H9 (cell line): ENCODE measurements around the gene NUP160. TPM values are rescaled to one million over a fixed set of nuclear protein-coding genes. Genes with fewer than 3 reads are reported as not detected.

Experiments used
- DNase-seq: peaks from one replicate; pipeline ENCODE4 v3.0.0-alpha.2; 2017
- H2AFZ ChIP-seq: one replicate; pipeline ENCODE4 v1.6.1; 2013; ENCODE audit warnings: mild to moderate bottlenecking, low read length, control low read depth, moderate library complexity
- H2AK5ac ChIP-seq: 2 replicates; pipeline ENCODE4 v1.6.1; 2013; ENCODE audit warnings: low read length, control low read depth, mixed read lengths; ENCODE audit not compliant: insufficient read length
- H2BK120ac ChIP-seq: one replicate; pipeline ENCODE4 v1.6.1; 2013; ENCODE audit warnings: low read depth, mild to moderate bottlenecking, low read length, control low read depth, inconsistent platforms; ENCODE audit not compliant: poor library complexity, severe bottlenecking
- H2BK12ac ChIP-seq: 2 replicates; pipeline ENCODE4 v1.6.1; 2013; ENCODE audit warnings: low read length, control low read depth, mixed read lengths, low read depth; ENCODE audit not compliant: insufficient read length
- H2BK15ac ChIP-seq: 2 replicates; pipeline ENCODE4 v1.6.1; 2013; ENCODE audit warnings: low read depth, low read length, control low read depth
- H2BK20ac ChIP-seq: one replicate; pipeline ENCODE4 v1.6.1; 2013; ENCODE audit warnings: low read depth, mild to moderate bottlenecking, low read length, control low read depth, inconsistent platforms; ENCODE audit not compliant: poor library complexity, severe bottlenecking
- H2BK5ac ChIP-seq: 2 replicates; pipeline ENCODE4 v1.6.1; 2013; ENCODE audit warnings: low read length, control low read depth, mixed read lengths; ENCODE audit not compliant: insufficient read length
- H3K14ac ChIP-seq: 2 replicates; pipeline ENCODE4 v1.6.1; 2013; ENCODE audit warnings: low read length, control low read depth; ENCODE audit not compliant: insufficient read depth
- H3K18ac ChIP-seq: 2 replicates; pipeline ENCODE4 v1.6.1; 2013; ENCODE audit warnings: low read depth, mild to moderate bottlenecking, mixed read lengths, low read length, control low read depth; ENCODE audit not compliant: insufficient read length
- H3K23ac ChIP-seq: 2 replicates; pipeline ENCODE4 v1.6.1; 2013; ENCODE audit warnings: low read length, control low read depth, mixed read lengths, low read depth; ENCODE audit not compliant: insufficient read length
- H3K23me2 ChIP-seq: 2 replicates; pipeline ENCODE4 v1.6.1; 2013; ENCODE audit warnings: low read depth, mild to moderate bottlenecking, mixed read lengths, low read length, control low read depth; ENCODE audit not compliant: insufficient read length, poor library complexity, severe bottlenecking
- H3K27ac ChIP-seq: 2 replicates; pipeline ENCODE4 v1.5.1; 2013; ENCODE audit warnings: low read length, control low read depth, mixed read lengths, low read depth; ENCODE audit not compliant: insufficient read length
- H3K27me3 ChIP-seq: 2 replicates; pipeline ENCODE4 v1.6.1; 2013; ENCODE audit warnings: low read length, control low read depth, inconsistent platforms; ENCODE audit not compliant: insufficient read depth
- H3K4ac ChIP-seq: 2 replicates; pipeline ENCODE4 v1.6.1; 2013; ENCODE audit warnings: low read depth, mild to moderate bottlenecking, control low read depth, inconsistent platforms, low read length, moderate library complexity
- H3K4me1 ChIP-seq: 2 replicates; pipeline ENCODE4 v1.6.1; 2013; ENCODE audit warnings: low read length, control low read depth, inconsistent platforms; ENCODE audit not compliant: insufficient read depth
- H3K4me2 ChIP-seq: 2 replicates; pipeline ENCODE4 v1.6.1; 2013; ENCODE audit warnings: low read length, control low read depth, mixed read lengths; ENCODE audit not compliant: insufficient read length, insufficient read depth
- H3K56ac ChIP-seq: 2 replicates; pipeline ENCODE4 v1.6.1; 2013; ENCODE audit warnings: low read depth, mild to moderate bottlenecking, mixed read lengths, low read length, control low read depth; ENCODE audit not compliant: insufficient read length
- H3K79me1 ChIP-seq: 2 replicates; pipeline ENCODE4 v1.6.1; 2013; ENCODE audit warnings: low read depth, mild to moderate bottlenecking, moderate library complexity, low read length, control low read depth, inconsistent platforms; ENCODE audit not compliant: insufficient read depth, poor library complexity, severe bottlenecking
- H3K79me2 ChIP-seq: 2 replicates; pipeline ENCODE4 v1.6.1; 2013; ENCODE audit warnings: low read length, control low read depth, inconsistent platforms; ENCODE audit not compliant: insufficient read depth
- H3K9ac ChIP-seq: 2 replicates; pipeline ENCODE4 v1.6.1; 2013; ENCODE audit warnings: low read length, control low read depth, mixed read lengths; ENCODE audit not compliant: insufficient read length; ENCODE audit errors: extremely low read depth
- H3K9me3 ChIP-seq: one replicate; pipeline ENCODE4 v1.6.1; 2013; ENCODE audit warnings: low read depth, low read length, inconsistent platforms; ENCODE audit not compliant: control insufficient read depth
- H3T11ph ChIP-seq: one replicate; pipeline ENCODE4 v1.6.1; 2013; ENCODE audit warnings: mild to moderate bottlenecking, low read length, control low read depth, inconsistent platforms
- H4K20me1 ChIP-seq: one replicate; pipeline ENCODE4 v1.6.1; 2013; ENCODE audit not compliant: control insufficient read depth, insufficient read length, insufficient read depth
- H4K5ac ChIP-seq: 2 replicates; pipeline ENCODE4 v1.6.1; 2013; ENCODE audit warnings: low read depth, mild to moderate bottlenecking, mixed read lengths, low read length, control low read depth; ENCODE audit not compliant: insufficient read length
- H4K8ac ChIP-seq: replicated peaks from 2 replicates; pipeline ENCODE4 v1.6.1; 2013; ENCODE audit warnings: low read length, control low read depth, mixed read lengths, low read depth; ENCODE audit not compliant: insufficient read length
- H4K91ac ChIP-seq: 2 replicates; pipeline ENCODE4 v1.6.1; 2013; ENCODE audit warnings: low read depth, mild to moderate bottlenecking, moderate library complexity, mixed read lengths, low read length, control low read depth; ENCODE audit not compliant: insufficient read length
- H3K27ac Mint-ChIP-seq, 3 experiments: 2 replicates in 2 of 3; 3 replicates in 1 of 3; pipeline ENCODE4 v1.8.0; 2020 to 2021; ENCODE audit warnings: mixed read lengths in 3 of 3, mild to moderate bottlenecking in 1 of 3, moderate library complexity in 1 of 3
- H3K27me3 Mint-ChIP-seq: 2 replicates; pipeline ENCODE4 v1.8.0; 2021; ENCODE audit warnings: low read depth, mild to moderate bottlenecking, moderate library complexity, mixed read lengths
- H3K36me3 Mint-ChIP-seq, 3 experiments: 2 replicates in 2 of 3; 3 replicates in 1 of 3; pipeline ENCODE4 v1.8.0; 2020 to 2021; ENCODE audit warnings: low read depth in 3 of 3, mixed read lengths in 3 of 3; ENCODE audit not compliant: insufficient read depth in 1 of 3
- H3K4me1 Mint-ChIP-seq, 2 experiments: 2 replicates each; pipeline ENCODE4 v1.8.0; 2020; ENCODE audit warnings: mixed read lengths in 2 of 2
- H3K4me3 Mint-ChIP-seq, 2 experiments: 2 replicates in 1 of 2; 3 replicates in 1 of 2; pipeline ENCODE4 v1.8.0; 2020 to 2021; ENCODE audit warnings: mild to moderate bottlenecking in 2 of 2, mixed read lengths in 2 of 2, moderate library complexity in 1 of 2
- H3K9me3 Mint-ChIP-seq, 2 experiments: 2 replicates in 1 of 2; 3 replicates in 1 of 2; pipeline ENCODE4 v1.8.0; 2020; ENCODE audit warnings: mild to moderate bottlenecking in 2 of 2, mixed read lengths in 2 of 2, moderate library complexity in 1 of 2
- WGBS: extraction: QIAGEN DNeasy Blood & Tissue Kit; methylation state at CpG from one replicate; pipeline ENCODE4 v1.1.7; 2013; ENCODE audit warnings: missing lambda C conversion rate, low lambda C conversion rate, mixed read lengths; ENCODE audit not compliant: insufficient read length; ENCODE audit errors: extremely low coverage; 5-methylcytosine and 5-hydroxymethylcytosine counted together
- total RNA-seq: library from RNA; stranded (reverse); gene quantifications from 2 replicates; pipeline ENCODE4 v1.2.1, GENCODE V29; 2021
- TF ChIP-seq, protein P1 (sequence below): fragments of 200-600 bp; sonication (generic); conservative IDR thresholded peaks from 3 replicates; pipeline ENCODE4 v1.8.0; 2021; ENCODE audit warnings: antibody characterized with exemption, mild to moderate bottlenecking

The NUP160 gene
- total RNA-seq, 1 experiment from 2014 or later, result 86.1 TPM

DNA sequence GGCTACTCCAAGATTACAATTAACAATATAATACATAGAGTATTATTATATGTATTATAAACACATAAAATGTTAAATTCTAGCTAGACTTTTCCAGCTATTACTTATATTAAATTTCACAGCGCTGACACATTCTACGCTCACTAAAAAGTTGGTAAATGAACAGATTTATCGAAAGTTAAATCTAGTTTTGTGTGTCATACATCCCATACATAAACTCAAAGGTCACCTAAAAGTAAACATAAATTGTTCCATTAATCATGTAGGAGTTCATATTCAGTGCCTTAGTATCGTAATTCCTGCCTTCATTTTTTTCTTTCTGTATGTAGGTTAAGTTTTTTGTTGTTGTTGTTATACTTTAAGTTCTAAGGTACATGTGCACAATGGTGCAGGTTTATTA, 91.9 kb downstream of the NUP160 start:
- Mint-ChIP-seq H3K36me3 (peaks cover 59 to 94% (median 86%) of the 10 kb centered on the region in 3 experiments), H3K4me3 (no peak overlapping the region), H3K4me1 (no peaks in the 10 kb centered on the region), H3K27ac (no peak overlapping the region), H3K9me3 (peaks cover 0 to 3% of the 10 kb centered on the region in 2 experiments; a peak in 1 of 5 replicates), H3K27me3 (no peaks in the 10 kb centered on the region)
- no peak overlapping the region for H2BK12ac ChIP-seq
- no peak overlapping the region for H3K27ac ChIP-seq
- H3K23ac ChIP-seq, result no peak overlapping the region
- no peak overlapping the region for H2BK5ac ChIP-seq
- H3K23me2 ChIP-seq, result no peaks in the 10 kb centered on the region
- H2BK20ac ChIP-seq, result no peak overlapping the region
- H3K4me2 ChIP-seq, result no peak overlapping the region
- no peaks in the 10 kb centered on the region for H3K79me2 ChIP-seq
- TF ChIP-seq, protein P1, sequence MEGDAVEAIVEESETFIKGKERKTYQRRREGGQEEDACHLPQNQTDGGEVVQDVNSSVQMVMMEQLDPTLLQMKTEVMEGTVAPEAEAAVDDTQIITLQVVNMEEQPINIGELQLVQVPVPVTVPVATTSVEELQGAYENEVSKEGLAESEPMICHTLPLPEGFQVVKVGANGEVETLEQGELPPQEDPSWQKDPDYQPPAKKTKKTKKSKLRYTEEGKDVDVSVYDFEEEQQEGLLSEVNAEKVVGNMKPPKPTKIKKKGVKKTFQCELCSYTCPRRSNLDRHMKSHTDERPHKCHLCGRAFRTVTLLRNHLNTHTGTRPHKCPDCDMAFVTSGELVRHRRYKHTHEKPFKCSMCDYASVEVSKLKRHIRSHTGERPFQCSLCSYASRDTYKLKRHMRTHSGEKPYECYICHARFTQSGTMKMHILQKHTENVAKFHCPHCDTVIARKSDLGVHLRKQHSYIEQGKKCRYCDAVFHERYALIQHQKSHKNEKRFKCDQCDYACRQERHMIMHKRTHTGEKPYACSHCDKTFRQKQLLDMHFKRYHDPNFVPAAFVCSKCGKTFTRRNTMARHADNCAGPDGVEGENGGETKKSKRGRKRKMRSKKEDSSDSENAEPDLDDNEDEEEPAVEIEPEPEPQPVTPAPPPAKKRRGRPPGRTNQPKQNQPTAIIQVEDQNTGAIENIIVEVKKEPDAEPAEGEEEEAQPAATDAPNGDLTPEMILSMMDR, result no peak
- H2AK5ac ChIP-seq, result no peak overlapping the region
- no peak overlapping the region for H3K14ac ChIP-seq
- H4K5ac ChIP-seq, result no peak overlapping the region
- H3K9ac ChIP-seq, result no peak overlapping the region
- H4K20me1 ChIP-seq, result no peaks in the 10 kb centered on the region
- H3K4me1 ChIP-seq, result no peaks in the 10 kb centered on the region
- H3K79me1 ChIP-seq, result peaks cover under 1% of the 10 kb centered on the region
- no peak overlapping the region for H4K91ac ChIP-seq
- H3K9me3 ChIP-seq, result no peaks in the 10 kb centered on the region
- no peak overlapping the region for H3K18ac ChIP-seq
- H2BK120ac ChIP-seq, result no peak overlapping the region
- H4K8ac ChIP-seq, result no peak overlapping the region
- H3K27me3 ChIP-seq, result no peaks in the 10 kb centered on the region
- DNase-seq, result no peak
- no peak overlapping the region for H2BK15ac ChIP-seq
- H3K56ac ChIP-seq, result no peak overlapping the region
- no CpG with 5 or more reads among the region's 4 CpGs for WGBS
- no peak overlapping the region for H2AFZ ChIP-seq
- H3T11ph ChIP-seq, result no peak overlapping the region
- H3K4ac ChIP-seq, result no peak overlapping the region
